IMR-90 (cell line): ENCODE measurements around the gene RTL9. TPM values are rescaled to one million over a fixed set of nuclear protein-coding genes. Genes with fewer than 3 reads are reported as not detected.
A peak's percentile ranks its signal among the peaks of the same experiment; 100 is the strongest.

Experiments
- ATAC-seq: fragments of 200-7000 bp; cut with Tn5 transposase; 2 replicates; pipeline ENCODE4 v1.9.1; 2020; ENCODE audit warnings: low read depth, mild to moderate bottlenecking, moderate library complexity
- BruUV-seq: library from RNA; stranded (reverse); fragments of 400-500 nt; replicated peaks from 2 replicates; lab custom pipeline; 2021; lab: Mats Ljungman, UMichigan
- CTCF ChIA-PET: fragments of 300-600 bp; formaldehyde crosslinking; extraction: SDS; loops from one replicate; lab custom pipeline; 2021; ENCODE audit warnings: antibody characterized with exemption; lab: Yijun Ruan, JAX
- POLR2A ChIA-PET: fragments of 300-600 bp; sonication (Branson Sonifier 250); formaldehyde crosslinking; loops from one replicate; lab custom pipeline; 2022; ENCODE audit warnings: antibody characterized with exemption; ENCODE audit not compliant: unreplicated experiment; lab: Charles Lee
- DNase-seq: peaks from one replicate; pipeline ENCODE4 v3.0.0; 2013
- H2AFZ ChIP-seq: replicated peaks from 2 replicates; pipeline ENCODE3; 2013; ENCODE audit warnings: low read length, mild to moderate bottlenecking; ENCODE audit not compliant: poor library complexity
- H2AK5ac ChIP-seq: 2 replicates; pipeline ENCODE4 v1.6.1; 2013; ENCODE audit warnings: low read depth, low read length, inconsistent platforms
- H2AK9ac ChIP-seq: replicated peaks from 2 replicates; pipeline ENCODE3; 2013; ENCODE audit warnings: mild to moderate bottlenecking, low read depth, low read length, moderate library complexity; ENCODE audit not compliant: poor library complexity
- H2BK120ac ChIP-seq: 2 replicates; pipeline ENCODE4 v1.6.1; 2013; ENCODE audit warnings: low read depth, low read length, inconsistent platforms
- H2BK15ac ChIP-seq: 3 replicates; pipeline ENCODE4 v1.6.1; 2013; ENCODE audit warnings: low read depth, low read length, inconsistent platforms
- H2BK20ac ChIP-seq: 2 replicates; pipeline ENCODE4 v1.6.1; 2013; ENCODE audit warnings: low read depth, mild to moderate bottlenecking, inconsistent platforms, low read length, moderate library complexity
- H2BK5ac ChIP-seq: 2 replicates; pipeline ENCODE4 v1.6.1; 2013; ENCODE audit warnings: mild to moderate bottlenecking, low read depth, low read length, inconsistent platforms; ENCODE audit not compliant: poor library complexity, severe bottlenecking
- H3K14ac ChIP-seq: replicated peaks from 2 replicates; pipeline ENCODE4 v1.6.1; 2013; ENCODE audit warnings: low read depth, low read length, inconsistent platforms
- H3K18ac ChIP-seq: 2 replicates; pipeline ENCODE4 v1.6.1; 2013; ENCODE audit warnings: low read depth, low read length, control low read depth
- H3K23ac ChIP-seq: 2 replicates; pipeline ENCODE4 v1.6.1; 2013; ENCODE audit warnings: low read depth, low read length, inconsistent platforms
- H3K27ac ChIP-seq: 2 replicates; pipeline ENCODE4 v1.5.1; 2013; ENCODE audit warnings: mild to moderate bottlenecking, control low read depth, low read length; ENCODE audit not compliant: insufficient read depth
- H3K27me3 ChIP-seq: 2 replicates; pipeline ENCODE4 v1.6.1; 2013; ENCODE audit warnings: low read length; ENCODE audit not compliant: control insufficient read depth, insufficient read depth
- H3K36me3 ChIP-seq: 2 replicates; pipeline ENCODE4 v1.6.1; 2013; ENCODE audit warnings: low read length, mixed read lengths; ENCODE audit not compliant: control insufficient read depth, insufficient read depth
- H3K4ac ChIP-seq: 2 replicates; pipeline ENCODE4 v1.6.1; 2013; ENCODE audit warnings: low read depth, low read length, inconsistent platforms
- H3K4me1 ChIP-seq: 2 replicates; pipeline ENCODE4 v1.6.1; 2013; ENCODE audit warnings: low read length, mixed read lengths; ENCODE audit not compliant: control insufficient read depth, insufficient read depth
- H3K4me2 ChIP-seq: 2 replicates; pipeline ENCODE4 v1.6.1; 2013; ENCODE audit warnings: low read depth, mild to moderate bottlenecking, control low read depth, low read length, moderate library complexity
- H3K4me3 ChIP-seq: 2 replicates; pipeline ENCODE4 v1.5.1; 2013; ENCODE audit warnings: low read depth, mild to moderate bottlenecking, control low read depth, low read length, moderate library complexity; ENCODE audit not compliant: insufficient read depth
- H3K56ac ChIP-seq: 2 replicates; pipeline ENCODE4 v1.6.1; 2013; ENCODE audit warnings: low read length, inconsistent platforms; ENCODE audit not compliant: insufficient read depth; ENCODE audit errors: extremely low read depth
- H3K79me1 ChIP-seq, 2 experiments: 2 replicates each; pipeline ENCODE4 v1.6.1; 2013; ENCODE audit warnings: low read length in 2 of 2, inconsistent platforms in 1 of 2, low read depth in 1 of 2
- H3K9ac ChIP-seq: 2 replicates; pipeline ENCODE4 v1.6.1; 2013; ENCODE audit warnings: low read depth, low read length, control low read depth
- H3K9me1 ChIP-seq: 2 replicates; pipeline ENCODE4 v1.6.1; 2013; ENCODE audit warnings: low read length, inconsistent platforms; ENCODE audit not compliant: insufficient read depth
- H3K9me3 ChIP-seq: 2 replicates; pipeline ENCODE4 v1.6.1; 2013; ENCODE audit warnings: low read length; ENCODE audit not compliant: control insufficient read depth, insufficient read depth
- H4K20me1 ChIP-seq: 2 replicates; pipeline ENCODE4 v1.6.1; 2013; ENCODE audit warnings: low read length, inconsistent platforms; ENCODE audit not compliant: insufficient read depth
- H4K5ac ChIP-seq: 2 replicates; pipeline ENCODE4 v1.6.1; 2013; ENCODE audit warnings: mild to moderate bottlenecking, low read depth, low read length, control low read depth
- H4K8ac ChIP-seq, 2 experiments: 2 replicates each; pipeline ENCODE4 v1.6.1; 2013; ENCODE audit warnings: low read depth in 2 of 2, low read length in 2 of 2, control low read depth in 1 of 2, inconsistent platforms in 1 of 2
- H4K91ac ChIP-seq: 2 replicates; pipeline ENCODE4 v1.6.1; 2013; ENCODE audit warnings: low read depth, low read length, inconsistent platforms; ENCODE audit not compliant: insufficient read depth
- BHLHE40 ChIP-seq: fragments of 150-350 bp; IDR thresholded peaks from 2 replicates; pipeline ENCODE4 v1.6.1; 2016; ENCODE audit warnings: mild to moderate bottlenecking, low read depth, low read length
- CEBPB ChIP-seq: IDR thresholded peaks from 2 replicates; pipeline ENCODE4 v1.6.1; 2012; ENCODE audit warnings: low read depth, low read length, improper control_type of control experiment
- CHD1 ChIP-seq: IDR thresholded peaks from 2 replicates; pipeline ENCODE4 v1.6.1; 2012; ENCODE audit warnings: low read depth, low read length, improper control_type of control experiment
- MAZ ChIP-seq: IDR thresholded peaks from 2 replicates; pipeline ENCODE4 v1.6.1; 2012; ENCODE audit warnings: low read depth, mild to moderate bottlenecking, low read length, improper control_type of control experiment, moderate library complexity, borderline replicate concordance
- NFE2L2 ChIP-seq: fragments of 150-350 bp; IDR thresholded peaks from 2 replicates; pipeline ENCODE4 v1.6.1; 2016; ENCODE audit warnings: low read depth, mild to moderate bottlenecking, low read length
- RCOR1 ChIP-seq: IDR thresholded peaks from 2 replicates; pipeline ENCODE4 v1.6.1; 2012; ENCODE audit warnings: mild to moderate bottlenecking, low read length, improper control_type of control experiment; ENCODE audit not compliant: insufficient replicate concordance
- WGBS, 2 experiments: methylation state at CpG; one replicate each; pipeline versions ENCODE4 v1.1.5 to v1.1.7; 2013; ENCODE audit warnings: missing lambda C conversion rate in 2 of 2; ENCODE audit not compliant: insufficient read length in 1 of 2; ENCODE audit errors: extremely low coverage in 2 of 2; 5-methylcytosine and 5-hydroxymethylcytosine counted together
- dilution Hi-C: fragments of 300-500 bp; cut with HindIII; formaldehyde crosslinking; loops from one replicate; pipeline ENCODE4 v1.14.3; 2018; ENCODE audit warnings: low sequenced_read_pairs; ENCODE audit not compliant: unreplicated experiment
- in situ Hi-C: fragments of 300-500 bp; cut with MboI; formaldehyde crosslinking; loops from 3 replicates; pipeline ENCODE4 v1.14.3; 2019; ENCODE audit warnings: low sequenced_read_pairs, inconsistent platforms, mixed read lengths
- intact Hi-C: fragments of 100-400 bp; cut with micrococcal nuclease; formaldehyde crosslinking; loops from 2 replicates; pipeline ENCODE4 v1.10.0; 2022
- polyA plus RNA-seq, 3 experiments: library from polyadenylated mRNA; depleted of rRNA; stranded (reverse); fragments of >200 nt; gene quantifications; 2 replicates each; pipeline ENCODE4 v1.2.3, GENCODE V29; 2012; ENCODE audit warnings: low replicate concordance in 1 of 3
- total RNA-seq: library from RNA; depleted of rRNA; stranded (reverse); fragments of >200 nt; gene quantifications from 2 replicates; pipeline ENCODE4 v1.2.3, GENCODE V29; 2012
- TF ChIP-seq, protein P1 (sequence below): conservative IDR thresholded peaks from 2 replicates; pipeline ENCODE4 v1.5.1; 2012; ENCODE audit warnings: mild to moderate bottlenecking, low read depth, low read length, improper control_type of control experiment

Gene RTL9
- total and polyA plus RNA-seq, 2 of the 4 experiments (the other 2 are of a cell fraction) = 0.26 to 0.90 TPM

DNA sequence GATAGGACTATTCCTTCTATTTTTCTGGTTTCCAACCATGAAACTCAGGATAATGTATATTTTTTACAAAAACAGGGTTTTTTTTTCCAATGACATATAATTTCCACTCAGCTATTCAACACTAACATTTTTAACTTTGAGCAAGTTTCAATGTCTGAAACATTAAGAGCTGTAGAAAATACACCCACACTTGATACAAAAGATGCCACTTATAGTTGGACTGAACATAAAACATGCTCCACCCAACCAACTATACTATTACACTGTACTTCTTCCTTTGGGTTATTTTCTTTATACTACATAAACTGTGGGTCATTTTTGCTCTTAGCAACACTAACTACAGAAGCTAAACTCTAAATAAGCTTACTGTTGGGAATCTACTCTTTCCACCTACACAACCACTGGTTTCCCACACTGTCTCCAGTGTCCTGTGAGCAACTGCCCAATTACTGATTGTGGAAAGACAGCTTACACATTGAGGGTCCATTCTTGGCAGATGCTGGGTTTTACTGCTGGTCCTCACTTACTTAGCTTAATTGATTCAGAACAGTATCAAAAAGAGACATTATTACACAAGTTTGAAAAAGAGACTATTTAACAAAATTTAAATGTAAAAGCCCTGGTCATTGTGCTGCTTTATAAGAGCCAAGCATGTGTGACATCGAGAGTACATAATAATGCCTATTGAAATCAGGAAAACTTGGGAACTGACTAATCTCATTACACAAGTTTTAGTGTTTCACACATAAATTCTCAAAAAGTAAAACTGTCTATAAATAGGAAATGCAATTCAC, 47.0 kb upstream of the RTL9 start (continued):
- TF ChIP-seq CEBPB = no peak

DNA sequence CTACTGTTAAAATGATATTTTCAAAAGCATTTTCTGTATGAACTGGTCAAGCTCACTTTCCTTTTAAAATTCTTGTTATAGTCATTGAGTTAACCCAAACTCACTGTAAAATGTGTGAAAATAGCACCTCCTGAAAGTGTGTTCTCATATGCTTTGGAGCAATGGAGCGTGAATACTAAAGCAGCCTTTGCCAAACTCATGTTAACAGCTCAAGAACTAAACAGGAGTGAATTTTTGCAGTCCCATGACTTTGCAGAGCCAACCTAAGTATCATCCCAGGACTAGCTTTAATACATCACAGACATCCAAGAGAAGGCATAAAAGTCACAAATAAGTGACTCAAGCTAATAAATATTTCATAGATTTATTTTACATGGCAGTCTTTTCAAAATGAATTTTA, 43.1 kb upstream of the RTL9 start:
- Histone ChIP-seq H4K91ac (no peak overlapping the region), H4K8ac (no peak overlapping the region), H3K56ac (no peak overlapping the region), H2BK120ac (no peak overlapping the region), H3K23ac (0 out of 2 replicates have a peak overlapping the region, but pooled peaks have one; percentile 24), H3K4ac (no peak overlapping the region), H2BK5ac (no peak overlapping the region), H3K9me1 (no peaks in the 10 kb centered on the region), H2BK15ac (no peak overlapping the region), H2AK5ac (no peak overlapping the region), H3K9ac (peak overlapping the region; percentile 1; the same call in 1 of the 2 replicates), H2BK20ac (no peak overlapping the region), H3K36me3 (no peaks in the 10 kb centered on the region), H3K27me3 (peaks cover 3% of the 10 kb centered on the region; the same call in 1 of the 2 replicates), H3K14ac (no peak overlapping the region), H3K4me3 (peak overlapping the region; percentile 99), H3K79me1 (peaks cover 0 to 7% of the 10 kb centered on the region in 2 experiments; a peak in 1 of 4 replicates), H3K27ac (no peak overlapping the region), H4K20me1 (no peaks in the 10 kb centered on the region; the same call in 1 of the 2 replicates), H2AK9ac (no peak overlapping the region), H2AFZ (no peak overlapping the region), H3K18ac (no peak overlapping the region), H3K4me1 (no peaks in the 10 kb centered on the region; the same call in 1 of the 2 replicates), H4K5ac (no peak overlapping the region), H3K4me2 (peak overlapping the region; percentile 93), H3K9me3 (no peaks in the 10 kb centered on the region)
- dilution Hi-C loops (no loop called here), intact Hi-C loops (loop anchor here (5.0 kb wide), 3 partner anchors 73 to 133 kb away; no protein-coding TSS in a partner anchor), in situ Hi-C loops (no loop called here)
- no peak for ATAC-seq
- TF ChIP-seq NFE2L2 (no peak), BHLHE40 (no peak), MAZ (no peak), CEBPB (no peak), CHD1 (no peak), RCOR1 (no peak)
- TF ChIP-seq, protein P1, sequence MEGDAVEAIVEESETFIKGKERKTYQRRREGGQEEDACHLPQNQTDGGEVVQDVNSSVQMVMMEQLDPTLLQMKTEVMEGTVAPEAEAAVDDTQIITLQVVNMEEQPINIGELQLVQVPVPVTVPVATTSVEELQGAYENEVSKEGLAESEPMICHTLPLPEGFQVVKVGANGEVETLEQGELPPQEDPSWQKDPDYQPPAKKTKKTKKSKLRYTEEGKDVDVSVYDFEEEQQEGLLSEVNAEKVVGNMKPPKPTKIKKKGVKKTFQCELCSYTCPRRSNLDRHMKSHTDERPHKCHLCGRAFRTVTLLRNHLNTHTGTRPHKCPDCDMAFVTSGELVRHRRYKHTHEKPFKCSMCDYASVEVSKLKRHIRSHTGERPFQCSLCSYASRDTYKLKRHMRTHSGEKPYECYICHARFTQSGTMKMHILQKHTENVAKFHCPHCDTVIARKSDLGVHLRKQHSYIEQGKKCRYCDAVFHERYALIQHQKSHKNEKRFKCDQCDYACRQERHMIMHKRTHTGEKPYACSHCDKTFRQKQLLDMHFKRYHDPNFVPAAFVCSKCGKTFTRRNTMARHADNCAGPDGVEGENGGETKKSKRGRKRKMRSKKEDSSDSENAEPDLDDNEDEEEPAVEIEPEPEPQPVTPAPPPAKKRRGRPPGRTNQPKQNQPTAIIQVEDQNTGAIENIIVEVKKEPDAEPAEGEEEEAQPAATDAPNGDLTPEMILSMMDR = no peak
- DNase-seq = no peak
- ChIA-PET POLR2A (no interaction called here), CTCF (interaction anchor here (0.7 to 1.0 kb wide), 2 partner anchors 70 to 155 kb away, joined by 3 to 4 read pairs; no protein-coding TSS in a partner anchor)
- no TSS peak for BruUV-seq
- 40% methylated on average over 1 of the region's 1 CpG; no CpG with 5 or more reads in 1 of the 2 experiments for WGBS, 2 experiments
